T-helper 22 cell (primary cell): ENCODE data around the gene TNXB.
"Not testable (repeated sequence)": the region's sequence is repeated elsewhere in the genome, so short reads cannot be mapped to it uniquely, and the experiment has no call there.

ENCODE experiments used
- DNase-seq: peaks from one replicate; pipeline ENCODE4 v3.0.0-alpha.2; 2020; ENCODE audit warnings: low read depth

TNXB gene

GRCh38 chr6:32083812-32084768 is 25.0 kb downstream of the TNXB start:
- no peak for DNase-seq

- no peak for DNase-seq
Observed at GRCh38 chr6:32082935-32083334, 26.2 kb downstream of the TNXB start.

- DNase-seq = no peak
Observed at GRCh38 chr6:32082478-32082877, 26.7 kb downstream of the TNXB start.

GRCh38 chr6:32081168-32081990 is 27.8 kb downstream of the TNXB start:
- DNase-seq = no peak

GRCh38 chr6:32079566-32080290 is 29.4 kb downstream of the TNXB start:
- no peak for DNase-seq

- DNase-seq = no peak
Observed at GRCh38 chr6:32076321-32076809, 32.8 kb downstream of the TNXB start.

- DNase-seq = no peak
Observed at GRCh38 chr6:32075781-32076180, 33.4 kb downstream of the TNXB start.

GRCh38 chr6:32074996-32075532 is 34.1 kb downstream of the TNXB start:
- DNase-seq = no peak

- DNase-seq = no peak
Observed at GRCh38 chr6:32073613-32074012, 35.5 kb downstream of the TNXB start.

- DNase-seq = no peak
Observed at GRCh38 chr6:32073101-32073500, 36.0 kb downstream of the TNXB start.

- no peak for DNase-seq
Observed at GRCh38 chr6:32070814-32071543, 38.2 kb downstream of the TNXB start.

- no peak for DNase-seq
Observed at GRCh38 chr6:32069878-32070515, 39.1 kb downstream of the TNXB start.

GRCh38 chr6:32069460-32069859 is 39.7 kb downstream of the TNXB start:
- DNase-seq = no peak

- DNase-seq = no peak
Observed at GRCh38 chr6:32068867-32069266, 40.3 kb downstream of the TNXB start.

- DNase-seq = not testable (repeated sequence)
Observed at GRCh38 chr6:32068315-32068714, 40.8 kb downstream of the TNXB start.

GRCh38 chr6:32067521-32067920 is 41.6 kb downstream of the TNXB start:
- DNase-seq = not testable (repeated sequence)

GRCh38 chr6:32064706-32065105 is 44.4 kb downstream of the TNXB start:
- DNase-seq = no peak

GRCh38 chr6:32060966-32061655 is 48.0 kb downstream of the TNXB start:
- DNase-seq = no peak

GRCh38 chr6:32058511-32058963 is 50.6 kb downstream of the TNXB start:
- no peak for DNase-seq

GRCh38 chr6:32057966-32058365 is 51.2 kb downstream of the TNXB start:
- no peak for DNase-seq
